Esophagus squamous epithelium (tissue), 4 donors: ENCODE measurements around the gene CAP2.

Source experiments
- POLR2A ChIP-seq, 4 donors: fragments of 450-650 bp; IDR thresholded peaks; one replicate each; pipeline ENCODE4 v1.6.1; 2017; ENCODE audit warnings: antibody characterized with exemption in 4 of 4, mild to moderate bottlenecking in 4 of 4, moderate library complexity in 3 of 4
- TF ChIP-seq, protein P1 (sequence below), 6 experiments: fragments of 450-650 bp in 4 of 6; fragments of 200-600 bp in 2 of 6; sonication (generic) in 2 of 6; IDR thresholded peaks; one replicate each; pipeline ENCODE4 v1.5.1; 2016 to 2019; ENCODE audit warnings: antibody characterized with exemption in 6 of 6, mild to moderate bottlenecking in 4 of 6, moderate library complexity in 4 of 6

- TF ChIP-seq, protein P1, sequence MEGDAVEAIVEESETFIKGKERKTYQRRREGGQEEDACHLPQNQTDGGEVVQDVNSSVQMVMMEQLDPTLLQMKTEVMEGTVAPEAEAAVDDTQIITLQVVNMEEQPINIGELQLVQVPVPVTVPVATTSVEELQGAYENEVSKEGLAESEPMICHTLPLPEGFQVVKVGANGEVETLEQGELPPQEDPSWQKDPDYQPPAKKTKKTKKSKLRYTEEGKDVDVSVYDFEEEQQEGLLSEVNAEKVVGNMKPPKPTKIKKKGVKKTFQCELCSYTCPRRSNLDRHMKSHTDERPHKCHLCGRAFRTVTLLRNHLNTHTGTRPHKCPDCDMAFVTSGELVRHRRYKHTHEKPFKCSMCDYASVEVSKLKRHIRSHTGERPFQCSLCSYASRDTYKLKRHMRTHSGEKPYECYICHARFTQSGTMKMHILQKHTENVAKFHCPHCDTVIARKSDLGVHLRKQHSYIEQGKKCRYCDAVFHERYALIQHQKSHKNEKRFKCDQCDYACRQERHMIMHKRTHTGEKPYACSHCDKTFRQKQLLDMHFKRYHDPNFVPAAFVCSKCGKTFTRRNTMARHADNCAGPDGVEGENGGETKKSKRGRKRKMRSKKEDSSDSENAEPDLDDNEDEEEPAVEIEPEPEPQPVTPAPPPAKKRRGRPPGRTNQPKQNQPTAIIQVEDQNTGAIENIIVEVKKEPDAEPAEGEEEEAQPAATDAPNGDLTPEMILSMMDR (IDR thresholded peaks at IDR 0.05), result no peak
- TF ChIP-seq POLR2A (IDR thresholded peaks at IDR 0.05), result no peak
Observed at GRCh38 chr6:17454316-17455005, 61.1 kb downstream of the CAP2 start.
